Glutamatergic neuron (in vitro differentiated cells): ENCODE data around the gene SOAT1. TPM values are rescaled to one million over a fixed set of nuclear protein-coding genes. Genes with fewer than 3 reads are reported as not detected.

Experiments used
- DNase-seq: peaks from one replicate; pipeline ENCODE4 v3.0.0; 2022
- H3K27ac Mint-ChIP-seq: one replicate; pipeline ENCODE4 v1.8.0; 2020; ENCODE audit warnings: mild to moderate bottlenecking, mixed read lengths, inconsistent platforms; ENCODE audit not compliant: unreplicated experiment
- H3K27me3 Mint-ChIP-seq: one replicate; pipeline ENCODE4 v1.8.0; 2020; ENCODE audit warnings: mild to moderate bottlenecking, moderate library complexity, mixed read lengths, inconsistent platforms; ENCODE audit not compliant: unreplicated experiment
- H3K36me3 Mint-ChIP-seq: one replicate; pipeline ENCODE4 v1.8.0; 2020; ENCODE audit warnings: mild to moderate bottlenecking, mixed read lengths, inconsistent platforms; ENCODE audit not compliant: unreplicated experiment
- H3K4me1 Mint-ChIP-seq: one replicate; pipeline ENCODE4 v1.8.0; 2020; ENCODE audit warnings: mild to moderate bottlenecking, low read depth, mixed read lengths, inconsistent platforms; ENCODE audit not compliant: unreplicated experiment
- H3K4me3 Mint-ChIP-seq: one replicate; pipeline ENCODE4 v1.8.0; 2020; ENCODE audit warnings: mild to moderate bottlenecking, mixed read lengths, inconsistent platforms; ENCODE audit not compliant: unreplicated experiment
- H3K9me3 Mint-ChIP-seq: one replicate; pipeline ENCODE4 v1.8.0; 2020; ENCODE audit warnings: mild to moderate bottlenecking, moderate library complexity, mixed read lengths, inconsistent platforms; ENCODE audit not compliant: unreplicated experiment
- total RNA-seq: library from RNA; stranded (reverse); fragmentation: NEBNext Ultra II Directional; extraction: Animal tissue kit (Norgen Biotek cat#: 25700); gene quantifications from one replicate; pipeline ENCODE4 v1.2.1, GENCODE V29; 2021; ENCODE audit not compliant: unreplicated experiment
- TF ChIP-seq, protein P1 (sequence below): fragments of 200-600 bp; sonication (generic); IDR thresholded peaks from one replicate; pipeline ENCODE4 v1.5.0; 2021; ENCODE audit not compliant: partially characterized antibody, unreplicated experiment

The SOAT1 gene
- total RNA-seq, 1 donor from 2014 or later, result 5.9 TPM

DNA sequence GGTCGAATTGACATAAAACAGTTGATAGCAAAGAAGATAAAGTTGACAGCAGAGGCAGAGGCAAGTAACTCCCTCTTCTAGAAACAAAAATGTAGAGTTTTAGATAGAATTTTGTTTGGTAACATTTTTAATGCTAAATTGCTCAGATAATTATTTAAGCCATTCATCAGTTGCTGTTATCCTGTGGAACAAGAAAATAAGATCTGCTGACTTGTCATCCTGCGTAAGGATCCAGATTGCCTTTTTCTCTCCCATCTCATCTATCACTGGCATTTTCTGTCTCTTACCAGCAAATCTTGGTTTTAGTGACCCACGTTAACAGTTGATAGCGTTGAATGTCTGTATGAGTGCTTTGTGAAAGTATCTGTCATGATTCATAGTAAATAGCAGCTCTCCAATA lies 29.8 kb downstream of the SOAT1 start:
- DNase-seq, result no peak
- H3K27me3 Mint-ChIP-seq, result no peaks in the 10 kb centered on the region
- no peak overlapping the region for H3K27ac Mint-ChIP-seq
- no peaks in the 10 kb centered on the region for H3K4me1 Mint-ChIP-seq
- H3K4me3 Mint-ChIP-seq, result no peak overlapping the region
- no peaks in the 10 kb centered on the region for H3K36me3 Mint-ChIP-seq
- H3K9me3 Mint-ChIP-seq, result no peaks in the 10 kb centered on the region
- TF ChIP-seq, protein P1, sequence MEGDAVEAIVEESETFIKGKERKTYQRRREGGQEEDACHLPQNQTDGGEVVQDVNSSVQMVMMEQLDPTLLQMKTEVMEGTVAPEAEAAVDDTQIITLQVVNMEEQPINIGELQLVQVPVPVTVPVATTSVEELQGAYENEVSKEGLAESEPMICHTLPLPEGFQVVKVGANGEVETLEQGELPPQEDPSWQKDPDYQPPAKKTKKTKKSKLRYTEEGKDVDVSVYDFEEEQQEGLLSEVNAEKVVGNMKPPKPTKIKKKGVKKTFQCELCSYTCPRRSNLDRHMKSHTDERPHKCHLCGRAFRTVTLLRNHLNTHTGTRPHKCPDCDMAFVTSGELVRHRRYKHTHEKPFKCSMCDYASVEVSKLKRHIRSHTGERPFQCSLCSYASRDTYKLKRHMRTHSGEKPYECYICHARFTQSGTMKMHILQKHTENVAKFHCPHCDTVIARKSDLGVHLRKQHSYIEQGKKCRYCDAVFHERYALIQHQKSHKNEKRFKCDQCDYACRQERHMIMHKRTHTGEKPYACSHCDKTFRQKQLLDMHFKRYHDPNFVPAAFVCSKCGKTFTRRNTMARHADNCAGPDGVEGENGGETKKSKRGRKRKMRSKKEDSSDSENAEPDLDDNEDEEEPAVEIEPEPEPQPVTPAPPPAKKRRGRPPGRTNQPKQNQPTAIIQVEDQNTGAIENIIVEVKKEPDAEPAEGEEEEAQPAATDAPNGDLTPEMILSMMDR, result no peak

- Mint-ChIP-seq H3K27ac (no peak overlapping the region), H3K4me1 (no peaks in the 10 kb centered on the region), H3K27me3 (peaks cover 1% of the 10 kb centered on the region), H3K36me3 (no peaks in the 10 kb centered on the region), H3K4me3 (no peak overlapping the region), H3K9me3 (peaks cover 3% of the 10 kb centered on the region)
- TF ChIP-seq, protein P1, result no peak
- DNase-seq, result no peak
Observed at GRCh38 chr1:179325836-179326235, 32.2 kb downstream of the SOAT1 start.

DNA sequence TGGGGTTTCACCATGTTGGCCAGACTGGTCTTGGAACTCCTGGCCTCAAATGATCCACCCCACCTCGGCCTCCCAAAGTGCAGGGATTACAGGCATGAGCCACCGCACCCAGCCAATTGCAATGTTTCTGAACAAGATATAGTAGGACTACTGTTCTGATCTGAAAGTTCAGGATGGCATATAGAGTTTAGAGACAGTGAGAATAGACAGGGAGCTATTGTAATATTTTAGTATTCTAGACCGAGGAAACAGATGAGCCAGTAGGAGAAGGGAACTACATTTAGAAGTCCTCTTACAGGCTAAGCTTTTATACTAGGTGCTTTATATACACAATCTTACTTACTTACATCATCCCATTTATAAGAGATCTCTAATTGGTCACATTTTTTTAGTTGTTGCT lies 33.1 kb downstream of the SOAT1 start:
- H3K4me3 Mint-ChIP-seq, result no peak overlapping the region
- H3K9me3 Mint-ChIP-seq, result peaks cover 3% of the 10 kb centered on the region

DNA sequence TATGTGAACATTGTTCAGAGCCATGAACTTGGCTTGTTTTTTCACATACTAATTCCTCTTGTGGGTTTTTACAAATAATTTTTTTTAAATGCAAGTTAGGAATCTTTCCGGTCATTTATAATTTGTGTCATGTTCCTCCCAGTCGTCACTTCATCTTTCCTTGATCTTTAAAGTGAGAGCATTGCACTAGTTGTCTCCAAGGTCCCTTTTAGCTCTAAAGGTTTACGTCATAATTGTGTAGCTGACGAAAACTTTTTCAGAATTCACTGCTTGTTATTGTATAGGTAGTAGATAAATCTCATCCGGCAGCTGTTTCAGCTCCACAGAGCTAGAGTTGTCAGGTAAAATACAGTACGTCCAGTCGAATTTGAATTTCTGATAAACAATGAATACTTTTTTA lies 33.6 kb downstream of the SOAT1 start:
- H3K9me3 Mint-ChIP-seq, result peaks cover 3% of the 10 kb centered on the region
- TF ChIP-seq, protein P1, result no peak
- H3K36me3 Mint-ChIP-seq, result no peaks in the 10 kb centered on the region
- no peaks in the 10 kb centered on the region for H3K4me1 Mint-ChIP-seq
- no peak overlapping the region for H3K4me3 Mint-ChIP-seq
- no peak overlapping the region for H3K27ac Mint-ChIP-seq
- peaks cover 1% of the 10 kb centered on the region for H3K27me3 Mint-ChIP-seq
- DNase-seq, result no peak

More for the DNA sequence above, 33.1 kb downstream of the SOAT1 start:
- H3K27ac Mint-ChIP-seq, result no peak overlapping the region
- no peaks in the 10 kb centered on the region for H3K4me1 Mint-ChIP-seq
- no peaks in the 10 kb centered on the region for H3K36me3 Mint-ChIP-seq
- TF ChIP-seq, protein P1, result no peak
- no peak for DNase-seq
- H3K27me3 Mint-ChIP-seq, result peaks cover 1% of the 10 kb centered on the region

- Mint-ChIP-seq H3K9me3 (peaks cover 3% of the 10 kb centered on the region), H3K27ac (no peak overlapping the region), H3K36me3 (no peaks in the 10 kb centered on the region), H3K27me3 (peaks cover 1% of the 10 kb centered on the region), H3K4me3 (no peak overlapping the region), H3K4me1 (peaks cover 2% of the 10 kb centered on the region)
- TF ChIP-seq, protein P1, result no peak
- DNase-seq, result no peak
Observed at GRCh38 chr1:179327679-179328078, 34.1 kb downstream of the SOAT1 start.
